ENCODE measurements around the gene CAPN12.

Gene CAPN12

GRCh38 chr19:38690832-38691231 is 53.4 kb downstream of the CAPN12 start:
- H3K27me3 ChIP-seq (replicated peaks; ENCODE audit: control insufficient read depth, insufficient read depth, low read length) = no peaks in the 10 kb centered on the region
- TF ChIP-seq CTCF (IDR thresholded peaks at IDR 0.05; ENCODE audit: insufficient read depth, low read length, poor library complexity, severe bottlenecking) = no peak
- H3K36me3 ChIP-seq (ENCODE audit: control insufficient read depth, insufficient read depth, low read length) = no peaks in the 10 kb centered on the region; the same call in none of the 2 replicates
- H3K4me3 ChIP-seq (replicated peaks; ENCODE audit: low read depth, low read length) = no peak overlapping the region
- DNase-seq (ENCODE audit: extremely low read depth, insufficient read length) = no peak

- no peaks in the 10 kb centered on the region for H3K27me3 ChIP-seq (replicated peaks; ENCODE audit: control insufficient read depth, insufficient read depth, low read length)
- H3K4me3 ChIP-seq (replicated peaks; ENCODE audit: low read depth, low read length) = no peak overlapping the region
- DNase-seq (ENCODE audit: extremely low read depth, insufficient read length) = no peak
- TF ChIP-seq CTCF (IDR thresholded peaks at IDR 0.05; ENCODE audit: insufficient read depth, low read length, poor library complexity, severe bottlenecking) = no peak
- H3K36me3 ChIP-seq (ENCODE audit: control insufficient read depth, insufficient read depth, low read length) = no peaks in the 10 kb centered on the region; the same call in none of the 2 replicates
Observed at GRCh38 chr19:38690146-38690545, 54.1 kb downstream of the CAPN12 start.

- no peaks in the 10 kb centered on the region; the same call in none of the 2 replicates for H3K36me3 ChIP-seq (ENCODE audit: control insufficient read depth, insufficient read depth, low read length)
- no peaks in the 10 kb centered on the region for H3K27me3 ChIP-seq (replicated peaks; ENCODE audit: control insufficient read depth, insufficient read depth, low read length)
- H3K4me3 ChIP-seq (replicated peaks; ENCODE audit: low read depth, low read length) = no peak overlapping the region
- TF ChIP-seq CTCF (IDR thresholded peaks at IDR 0.05; ENCODE audit: insufficient read depth, low read length, poor library complexity, severe bottlenecking) = no peak
- no peak for DNase-seq (ENCODE audit: extremely low read depth, insufficient read length)
Observed at GRCh38 chr19:38687837-38688378, 56.4 kb downstream of the CAPN12 start.

GRCh38 chr19:38686530-38686888 is 57.8 kb downstream of the CAPN12 start:
- Histone ChIP-seq H3K36me3 (ENCODE audit: control insufficient read depth, insufficient read depth, low read length) (no peaks in the 10 kb centered on the region; the same call in none of the 2 replicates), H3K27me3 (replicated peaks; ENCODE audit: control insufficient read depth, insufficient read depth, low read length) (no peaks in the 10 kb centered on the region), H3K4me3 (replicated peaks; ENCODE audit: low read depth, low read length) (no peak overlapping the region)
- DNase-seq (ENCODE audit: extremely low read depth, insufficient read length) = peak; percentile 43
- TF ChIP-seq CTCF (IDR thresholded peaks at IDR 0.05; ENCODE audit: insufficient read depth, low read length, poor library complexity, severe bottlenecking) = peak; percentile 24

GRCh38 chr19:38685666-38686529 is 58.4 kb downstream of the CAPN12 start:
- no peak for DNase-seq (ENCODE audit: extremely low read depth, insufficient read length)
- Histone ChIP-seq H3K4me3 (replicated peaks; ENCODE audit: low read depth, low read length) (no peak overlapping the region), H3K36me3 (ENCODE audit: control insufficient read depth, insufficient read depth, low read length) (no peaks in the 10 kb centered on the region; the same call in none of the 2 replicates)

More at GRCh38 chr19:38685666-38686529, 58.4 kb downstream of the CAPN12 start:
- no peaks in the 10 kb centered on the region for H3K27me3 ChIP-seq (replicated peaks; ENCODE audit: control insufficient read depth, insufficient read depth, low read length)
- TF ChIP-seq CTCF (IDR thresholded peaks at IDR 0.05; ENCODE audit: insufficient read depth, low read length, poor library complexity, severe bottlenecking) = peak; percentile 33

All from GM06990 (cell line).